K562 (cell line): Measurements from ENCODE around the gene PLD3. TPM values are rescaled to one million over a fixed set of nuclear protein-coding genes. Genes with fewer than 3 reads are reported as not detected.

Experiments used
- ATAC-seq: fragments of 200-7000 bp; cut with Tn5 transposase; 3 replicates; pipeline ENCODE4 v1.9.1; 2020; ENCODE audit warnings: moderate library complexity
- BruUV-seq: library from RNA; stranded (reverse); fragments of 400-500 nt; replicated peaks from 2 replicates; lab custom pipeline; 2021; lab: Mats Ljungman, UMichigan
- CTCF ChIA-PET: fragments of 300-600 bp; formaldehyde crosslinking; extraction: SDS; loops from one replicate; lab custom pipeline; 2021; ENCODE audit warnings: low intra/inter-chr PET ratio; lab: Yijun Ruan, JAX
- POLR2A ChIA-PET: fragments of 300-600, 350-650 bp; sonication (Branson Sonifier 250); formaldehyde crosslinking; extraction: SDS; loops from one replicate; lab custom pipeline; 2021; ENCODE audit warnings: antibody characterized with exemption, inconsistent platforms; lab: Yijun Ruan, JAX
- DNase-seq, 4 experiments: peaks; one replicate each; pipeline versions ENCODE4 v3.0.0 to v3.0.0-alpha.2; 2011 to 2018; ENCODE audit warnings: low spot score in 3 of 4, mixed read lengths in 3 of 4; ENCODE audit errors: extremely low read depth in 1 of 4
- FAIRE-seq: peaks from 2 replicates; lab custom pipeline; 2011; peaks lifted over from hg19 to GRCh38; lab: Jason Lieb, UNC
- H2AFZ ChIP-seq: 2 replicates; pipeline ENCODE4 v1.6.0; 2011; ENCODE audit warnings: low read depth, low read length, control low read depth, inconsistent platforms
- H3K27ac ChIP-seq: fragments of 200-600 bp; 3 replicates; pipeline ENCODE4 v1.8.0; 2011; ENCODE audit warnings: low read depth, mild to moderate bottlenecking, control low read depth, inconsistent platforms, low read length, moderate library complexity, mixed read lengths; ENCODE audit errors: extremely low read depth
- H3K27me3 ChIP-seq, 2 experiments: fragments of 300-600 bp in 1 of 2; 2 replicates in 1 of 2; 3 replicates in 1 of 2; pipeline versions ENCODE4 v1.6.0 to v1.8.0; 2011; ENCODE audit warnings: inconsistent platforms in 2 of 2, low read length in 2 of 2, mild to moderate bottlenecking in 1 of 2, mixed read lengths in 1 of 2, moderate library complexity in 1 of 2; ENCODE audit not compliant: control insufficient read depth in 2 of 2, insufficient read depth in 2 of 2
- H3K36me3 ChIP-seq: fragments of 300-600 bp; 3 replicates; pipeline ENCODE4 v1.8.0; 2011; ENCODE audit warnings: mild to moderate bottlenecking, low read length, inconsistent platforms; ENCODE audit not compliant: control insufficient read depth, insufficient read depth
- H3K4me1 ChIP-seq, 2 experiments: fragments of 200-600 bp in 1 of 2; replicated peaks in 1 of 2; 2 replicates in 1 of 2; 3 replicates in 1 of 2; pipeline versions ENCODE4 v1.5.1 to v1.8.0; 2011; ENCODE audit warnings: inconsistent platforms in 2 of 2, low read length in 2 of 2, mild to moderate bottlenecking in 1 of 2, mixed read lengths in 1 of 2, moderate library complexity in 1 of 2; ENCODE audit not compliant: control insufficient read depth in 2 of 2, insufficient read depth in 2 of 2
- H3K4me2 ChIP-seq: 2 replicates; pipeline ENCODE4 v1.6.1; 2011; ENCODE audit warnings: low read length, control low read depth, inconsistent platforms, mixed read lengths; ENCODE audit not compliant: insufficient read depth
- H3K4me3 ChIP-seq: fragments of 200-600 bp; sonication (generic), shearing (Covaris generic); 2 replicates; pipeline ENCODE4 v1.5.1; 2016; ENCODE audit warnings: control low read depth, inconsistent platforms
- H3K79me2 ChIP-seq: fragments of 200-600 bp; 3 replicates; pipeline ENCODE4 v1.8.0; 2011; ENCODE audit warnings: low read length, inconsistent platforms; ENCODE audit not compliant: control insufficient read depth, insufficient read depth
- H3K9ac ChIP-seq, 2 experiments: 2 replicates each; pipeline versions ENCODE4 v1.6.0 to v1.6.1; 2011; ENCODE audit warnings: low read depth in 2 of 2, low read length in 2 of 2, control low read depth in 1 of 2, inconsistent platforms in 1 of 2, mild to moderate bottlenecking in 1 of 2, mixed read lengths in 1 of 2; ENCODE audit not compliant: insufficient read depth in 1 of 2
- H3K9me1 ChIP-seq: one replicate; pipeline ENCODE4 v1.6.0; 2011; ENCODE audit warnings: inconsistent platforms, mild to moderate bottlenecking, low read length, moderate library complexity; ENCODE audit not compliant: control insufficient read depth, insufficient read depth
- H3K9me3 ChIP-seq: replicated peaks from 2 replicates; pipeline ENCODE4 v1.5.1; 2011; ENCODE audit warnings: low read depth, low read length, inconsistent platforms; ENCODE audit not compliant: control insufficient read depth, insufficient read depth
- H4K20me1 ChIP-seq: replicated peaks from 2 replicates; pipeline ENCODE4 v1.6.1; 2011; ENCODE audit warnings: low read length, inconsistent platforms, mixed read lengths; ENCODE audit not compliant: control insufficient read depth, insufficient read depth
- BRD9 ChIP-seq: fragments of 450-650 bp; IDR thresholded peaks from 2 replicates; pipeline ENCODE4 v1.6.1; 2018; ENCODE audit warnings: low read depth; ENCODE audit not compliant: partially characterized antibody
- CHCHD3 ChIP-seq: fragments of 250-450 bp; sonication (Bioruptor Pico); IDR thresholded peaks from 2 replicates; pipeline ENCODE4 v2.1.2; 2022; ENCODE audit warnings: mild to moderate bottlenecking
- DNMT1 ChIP-seq: fragments of 450-650 bp; IDR thresholded peaks from 2 replicates; pipeline ENCODE4 v1.6.1; 2016; ENCODE audit warnings: antibody characterized with exemption, mild to moderate bottlenecking
- ESRRA ChIP-seq: fragments of 450-650 bp; IDR thresholded peaks from 2 replicates; pipeline ENCODE4 v1.6.1; 2014; ENCODE audit warnings: low read depth, mild to moderate bottlenecking, moderate library complexity, borderline replicate concordance
- JUND ChIP-seq, 2 experiments: IDR thresholded peaks; 2 replicates in 1 of 2; 3 replicates in 1 of 2; pipeline ENCODE4 v1.6.1; 2011; ENCODE audit warnings: borderline replicate concordance in 2 of 2, low read depth in 2 of 2, low read length in 2 of 2, improper control_type of control experiment in 1 of 2, missing biosample characterization in 1 of 2, missing genetic modification characterization in 1 of 2, missing genetic modification reagents in 1 of 2
- MXI1 ChIP-seq: IDR thresholded peaks from 2 replicates; pipeline ENCODE4 v1.6.1; 2011; ENCODE audit warnings: low read depth, mild to moderate bottlenecking, improper control_type of control experiment, low read length
- RBM25 ChIP-seq: fragments of 200-400 bp; formaldehyde crosslinking; IDR thresholded peaks from 2 replicates; pipeline ENCODE4 v1.6.1; 2018; ENCODE audit warnings: low read length, low read depth, moderate library complexity; ENCODE audit not compliant: severe bottlenecking
- RHOXF2B ChIP-seq: fragments of 250-450 bp; sonication (Bioruptor Pico); conservative IDR thresholded peaks from 2 replicates; pipeline ENCODE4 v1.5.1; 2021
- SLC30A9 ChIP-seq: fragments of 250-450 bp; sonication (Bioruptor Pico); IDR thresholded peaks from 2 replicates; pipeline ENCODE4 v1.8.0; 2022; ENCODE audit warnings: mild to moderate bottlenecking, moderate library complexity
- ZBTB40 ChIP-seq, 2 experiments: fragments of 450-650 bp in 1 of 2; sonication (generic) in 1 of 2; formaldehyde crosslinking in 1 of 2; IDR thresholded peaks; 2 replicates each; pipeline versions ENCODE4 v1.7.1 to v1.9.0; 2016 to 2022; ENCODE audit warnings: inconsistent platforms in 1 of 2, mild to moderate bottlenecking in 1 of 2, missing genetic modification reagents in 1 of 2
- ZNF764 ChIP-seq: fragments of 250-450 bp; sonication (Bioruptor Pico); IDR thresholded peaks from 2 replicates; pipeline ENCODE4 v1.4.0; 2020; ENCODE audit warnings: low read depth, mild to moderate bottlenecking, moderate library complexity
- ZNF778 ChIP-seq: fragments of 450-650 bp; formaldehyde crosslinking; IDR thresholded peaks from 2 replicates; pipeline ENCODE4 v1.4.0; 2020; ENCODE audit warnings: mild to moderate bottlenecking, moderate library complexity
- WGBS: fragments of 100-300 bp; shearing (Covaris generic); methylation state at CpG from one replicate; pipeline ENCODE4 v1.1.6; 2016; ENCODE audit warnings: low coverage, mixed read lengths; ENCODE audit not compliant: insufficient coverage; ENCODE audit errors: missing lambda C conversion rate; 5-methylcytosine and 5-hydroxymethylcytosine counted together
- in situ Hi-C: fragments of 300-500 bp; cut with MboI; formaldehyde crosslinking; loops from 4 replicates; pipeline ENCODE4 v1.15.0; 2018; ENCODE audit warnings: inconsistent platforms, mixed read lengths
- intact Hi-C: fragments of 100-400 bp; cut with micrococcal nuclease; formaldehyde crosslinking; loops from 2 replicates; pipeline ENCODE4 v1.14.2; 2022
- polyA plus RNA-seq, 8 experiments: library from polyadenylated mRNA; depleted of rRNA in 4 of 8; stranded (reverse) in 5 of 8; unstranded in 3 of 8; fragments of >200 nt; fragmentation: Nextera tagmentation in 2 of 8; fragmentation: Illumina TruSeq in 1 of 8; extraction: Ambion mirVana in 2 of 8; extraction: Trizol in 1 of 8; gene quantifications; 2 replicates each; pipeline versions ENCODE4 v1.2.1 to v1.2.3, GENCODE V29; 2011 to 2014; ENCODE audit warnings: inconsistent platforms in 1 of 8, missing spikeins in 1 of 8
- total RNA-seq, 7 experiments: library from RNA; depleted of rRNA in 6 of 7; stranded (reverse); fragments of >200 nt in 6 of 7; fragmentation: Illumina TruSeq in 2 of 7; extraction: Trizol in 2 of 7; gene quantifications; 2 replicates each; pipeline versions ENCODE4 v1.2.1 to v1.2.3, GENCODE V29; 2011 to 2021; ENCODE audit warnings: low replicate concordance in 1 of 7

PLD3 gene
- total and polyA plus RNA-seq, 9 of the 15 experiments (the other 6 are each of a cell fraction or from before 2014, with no cell fraction given) = 2.3 to 128 (median 72.7) TPM

- H2AFZ ChIP-seq = no peak overlapping the region
- no peaks in the 10 kb centered on the region for H3K9me3 ChIP-seq
- peaks cover 7% of the 10 kb centered on the region; the same call in 1 of the 2 replicates for H4K20me1 ChIP-seq
- no peaks in the 10 kb centered on the region; the same call in 2 of the 3 replicates for H3K36me3 ChIP-seq
- WGBS = 55% methylated on average over 6 of the region's 6 CpGs
- DNase-seq (no peak), FAIRE-seq (peak; percentile 68), ATAC-seq (no peak)
- no peaks in the 10 kb centered on the region for H3K27me3 ChIP-seq
- ChIA-PET POLR2A (interaction anchor here (0.6 kb wide), 2 partner anchors 8 to 59 kb away, joined by 3 read pairs; no protein-coding TSS in a partner anchor), CTCF (no interaction called here)
- H3K27ac ChIP-seq = no peak overlapping the region
- in situ Hi-C loops (no loop called here), intact Hi-C loops (no loop called here)
- H3K79me2 ChIP-seq = peaks cover 4% of the 10 kb centered on the region; the same call in 1 of the 3 replicates
- H3K9me1 ChIP-seq = no peaks in the 10 kb centered on the region
- no TSS peak for BruUV-seq
- H3K4me2 ChIP-seq = no peak overlapping the region
- no peak overlapping the region for H3K4me3 ChIP-seq
- peaks cover 0 to 8% of the 10 kb centered on the region in 2 experiments; a peak in 3 of 5 replicates for H3K4me1 ChIP-seq
- H3K9ac ChIP-seq = no peak overlapping the region
- TF ChIP-seq SLC30A9 (CRISPR knock-in tag) = no peak
- TF ChIP-seq RHOXF2B (CRISPR knock-in tag) = no peak
- TF ChIP-seq RBM25 = peak; percentile 63
- no peak for TF ChIP-seq CHCHD3
- TF ChIP-seq ZNF764 (CRISPR knock-in tag) = no peak
- TF ChIP-seq JUND (IDR thresholded peaks at IDR 0.05; ENCODE audit: borderline replicate concordance, low read depth, low read length) = no peak
- TF ChIP-seq JUND (tag; IDR thresholded peaks at IDR 0.05; ENCODE audit: borderline replicate concordance, low read depth, low read length) = no peak
- TF ChIP-seq BRD9 = no peak
- no peak for TF ChIP-seq DNMT1
- TF ChIP-seq ESRRA = no peak
- no peak for TF ChIP-seq MXI1
- no peak for TF ChIP-seq ZNF778 (CRISPR knock-in tag)
- TF ChIP-seq ZBTB40 (IDR thresholded peaks at IDR 0.05) = no peak
- TF ChIP-seq ZBTB40 (CRISPR knock-in tag; IDR thresholded peaks at IDR 0.05) = no peak
Measured at GRCh38 chr19:40356681-40357595, 8.4 kb downstream of the PLD3 start.
